Endothelial cell of umbilical vein (primary cell): ENCODE data around the gene OCA2. TPM values are rescaled to one million over a fixed set of nuclear protein-coding genes. Genes with fewer than 3 reads are reported as not detected.

ENCODE experiments used
- BruUV-seq: library from RNA; stranded (reverse); fragments of 400-500 nt; replicated peaks from 2 replicates; lab custom pipeline; 2021; lab: Mats Ljungman, UMichigan
- CTCF ChIA-PET: fragments of 300-600, 350-600 bp; sonication (Branson Sonifier 250); formaldehyde crosslinking; loops from one replicate; lab custom pipeline; 2021; ENCODE audit warnings: antibody characterized with exemption, inconsistent platforms; lab: Charles Lee
- POLR2A ChIA-PET: fragments of 300-600, 350-600 bp; sonication (Branson Sonifier 250); formaldehyde crosslinking; loops from one replicate; lab custom pipeline; 2021; ENCODE audit warnings: antibody characterized with exemption, inconsistent platforms; lab: Charles Lee
- DNase-seq: peaks from one replicate; pipeline ENCODE4 v3.0.0-alpha.2; 2011; ENCODE audit warnings: low read depth, low spot score
- FAIRE-seq: peaks from 2 replicates; lab custom pipeline; 2011; peaks lifted over from hg19 to GRCh38; lab: Jason Lieb, UNC
- H2AFZ ChIP-seq: 2 replicates; pipeline ENCODE4 v1.6.0; 2012; ENCODE audit warnings: low read depth, low read length, control low read depth, inconsistent platforms
- H3K27ac ChIP-seq: 2 replicates; pipeline ENCODE4 v1.5.1; 2011; ENCODE audit warnings: low read depth, mild to moderate bottlenecking, control low read depth, low read length, moderate library complexity; ENCODE audit not compliant: insufficient read depth
- H3K27me3 ChIP-seq, 2 experiments: 2 replicates each; pipeline versions ENCODE4 v1.6.0 to v1.6.1; 2011; ENCODE audit warnings: low read length in 2 of 2, mixed read lengths in 1 of 2; ENCODE audit not compliant: control insufficient read depth in 2 of 2, insufficient read depth in 2 of 2
- H3K36me3 ChIP-seq, 2 experiments: 2 replicates in 1 of 2; 3 replicates in 1 of 2; pipeline ENCODE4 v1.5.1; 2011; ENCODE audit warnings: low read length in 2 of 2, mild to moderate bottlenecking in 1 of 2, moderate library complexity in 1 of 2; ENCODE audit not compliant: control insufficient read depth in 2 of 2, insufficient read depth in 2 of 2; ENCODE audit errors: extremely low read depth in 1 of 2
- H3K4me1 ChIP-seq: 3 replicates; pipeline ENCODE4 v1.5.1; 2011; ENCODE audit warnings: mild to moderate bottlenecking, low read length; ENCODE audit not compliant: control insufficient read depth, insufficient read depth; ENCODE audit errors: extremely low read depth
- H3K4me2 ChIP-seq: 2 replicates; pipeline ENCODE4 v1.6.1; 2011; ENCODE audit warnings: low read length, control low read depth, mixed read lengths; ENCODE audit not compliant: insufficient read depth
- H3K4me3 ChIP-seq, 3 experiments: fragments of 200-600 bp in 1 of 3; sonication (generic), shearing (Covaris generic) in 1 of 3; replicated peaks in 1 of 3; 2 replicates each; pipeline ENCODE4 v1.5.1; 2011 to 2016; ENCODE audit warnings: control low read depth in 3 of 3, low read length in 3 of 3, mild to moderate bottlenecking in 2 of 3, inconsistent platforms in 1 of 3, low read depth in 1 of 3, moderate library complexity in 1 of 3; ENCODE audit not compliant: insufficient read depth in 1 of 3
- H3K79me2 ChIP-seq: 2 replicates; pipeline ENCODE4 v1.6.0; 2012; ENCODE audit warnings: low read length, inconsistent platforms; ENCODE audit not compliant: control insufficient read depth, insufficient read depth
- H3K9ac ChIP-seq: replicated peaks from 2 replicates; pipeline ENCODE3; 2011; ENCODE audit warnings: low read length, control low read depth; ENCODE audit not compliant: insufficient read depth; ENCODE audit errors: extremely low read depth
- H3K9me1 ChIP-seq: replicated peaks from 3 replicates; pipeline ENCODE4 v1.6.0; 2011; ENCODE audit warnings: mild to moderate bottlenecking, low read length; ENCODE audit not compliant: control insufficient read depth, insufficient read depth; ENCODE audit errors: extremely low read depth
- H3K9me3 ChIP-seq: replicated peaks from 2 replicates; pipeline ENCODE4 v1.5.1; 2012; ENCODE audit warnings: low read length, inconsistent platforms; ENCODE audit not compliant: control insufficient read depth, insufficient read depth
- H4K20me1 ChIP-seq: replicated peaks from 2 replicates; pipeline ENCODE3; 2011; ENCODE audit warnings: mild to moderate bottlenecking, low read length; ENCODE audit not compliant: control insufficient read depth, insufficient read depth; ENCODE audit errors: extremely low read depth
- EZH2 ChIP-seq: IDR thresholded peaks from 2 replicates; pipeline ENCODE4 v1.6.1; 2012; ENCODE audit warnings: borderline replicate concordance, low read depth, mild to moderate bottlenecking, moderate library complexity, low read length, inconsistent platforms; ENCODE audit not compliant: severe bottlenecking
- FOS ChIP-seq: IDR thresholded peaks from 2 replicates; pipeline ENCODE4 v1.6.1; 2011; ENCODE audit warnings: mild to moderate bottlenecking, low read length, moderate library complexity, borderline replicate concordance; ENCODE audit not compliant: insufficient read depth
- GATA2 ChIP-seq: IDR thresholded peaks from 2 replicates; pipeline ENCODE4 v1.7.0; 2011; ENCODE audit warnings: low read depth, mild to moderate bottlenecking, moderate library complexity, mixed read lengths, low read length; ENCODE audit not compliant: insufficient read length, insufficient read depth
- JUN ChIP-seq: IDR thresholded peaks from 2 replicates; pipeline ENCODE4 v1.6.1; 2011; ENCODE audit warnings: borderline replicate concordance, low read depth; ENCODE audit not compliant: insufficient read length, insufficient read depth
- MYC ChIP-seq: IDR thresholded peaks from one replicate; pipeline ENCODE4 v1.6.1; 2011; ENCODE audit warnings: mild to moderate bottlenecking, low read depth, low read length
- POLR2A ChIP-seq: IDR thresholded peaks from 2 replicates; pipeline ENCODE4 v1.6.1; 2012; ENCODE audit warnings: low read depth, mild to moderate bottlenecking, control low read depth, low read length
- POLR2AphosphoS5 ChIP-seq: IDR thresholded peaks from 2 replicates; pipeline ENCODE4 v1.6.1; 2012; ENCODE audit warnings: low read depth, mild to moderate bottlenecking, control low read depth, low read length, moderate library complexity; ENCODE audit not compliant: insufficient read depth
- dilution Hi-C: fragments of 300-500 bp; cut with MboI; formaldehyde crosslinking; loops from one replicate; pipeline ENCODE4 v1.15.0; 2019; ENCODE audit warnings: low sequenced_read_pairs; ENCODE audit not compliant: extremely low pct_ligation_motif_present
- intact Hi-C: fragments of 100-400 bp; cut with micrococcal nuclease; formaldehyde crosslinking; loops from one replicate; pipeline ENCODE4 v1.10.0; 2022
- polyA plus RNA-seq, 4 experiments: library from polyadenylated mRNA; depleted of rRNA in 3 of 4; stranded (reverse) in 3 of 4; unstranded in 1 of 4; fragments of >200 nt; gene quantifications; 2 replicates each; pipeline versions ENCODE4 v1.2.1 to v1.2.3, GENCODE V29; 2011 to 2012; ENCODE audit warnings: missing spikeins in 1 of 4
- total RNA-seq: library from RNA; stranded (reverse); gene quantifications from 2 replicates; pipeline ENCODE4 v1.2.3, GENCODE V29; 2021
- TF ChIP-seq, protein P1 (sequence below): IDR thresholded peaks from 2 replicates; pipeline ENCODE4 v1.6.1; 2011; ENCODE audit not compliant: insufficient read depth, insufficient read length
- TF ChIP-seq, protein P2 (sequence below), 2 donors: IDR thresholded peaks; 1 replicate in 1 of 2; 2 replicates in 1 of 2; pipeline ENCODE4 v1.5.1; 2011; ENCODE audit warnings: low read length in 2 of 2, mild to moderate bottlenecking in 2 of 2, moderate library complexity in 2 of 2, control low read depth in 1 of 2, inconsistent platforms in 1 of 2, low read depth in 1 of 2; ENCODE audit not compliant: insufficient read depth in 1 of 2; ENCODE audit errors: extremely low read depth in 1 of 2

The OCA2 gene
- total and polyA plus RNA-seq, 2 donors (not counting 3 experiments of a cell fraction or from before 2014, with no cell fraction given) = not detected

DNA sequence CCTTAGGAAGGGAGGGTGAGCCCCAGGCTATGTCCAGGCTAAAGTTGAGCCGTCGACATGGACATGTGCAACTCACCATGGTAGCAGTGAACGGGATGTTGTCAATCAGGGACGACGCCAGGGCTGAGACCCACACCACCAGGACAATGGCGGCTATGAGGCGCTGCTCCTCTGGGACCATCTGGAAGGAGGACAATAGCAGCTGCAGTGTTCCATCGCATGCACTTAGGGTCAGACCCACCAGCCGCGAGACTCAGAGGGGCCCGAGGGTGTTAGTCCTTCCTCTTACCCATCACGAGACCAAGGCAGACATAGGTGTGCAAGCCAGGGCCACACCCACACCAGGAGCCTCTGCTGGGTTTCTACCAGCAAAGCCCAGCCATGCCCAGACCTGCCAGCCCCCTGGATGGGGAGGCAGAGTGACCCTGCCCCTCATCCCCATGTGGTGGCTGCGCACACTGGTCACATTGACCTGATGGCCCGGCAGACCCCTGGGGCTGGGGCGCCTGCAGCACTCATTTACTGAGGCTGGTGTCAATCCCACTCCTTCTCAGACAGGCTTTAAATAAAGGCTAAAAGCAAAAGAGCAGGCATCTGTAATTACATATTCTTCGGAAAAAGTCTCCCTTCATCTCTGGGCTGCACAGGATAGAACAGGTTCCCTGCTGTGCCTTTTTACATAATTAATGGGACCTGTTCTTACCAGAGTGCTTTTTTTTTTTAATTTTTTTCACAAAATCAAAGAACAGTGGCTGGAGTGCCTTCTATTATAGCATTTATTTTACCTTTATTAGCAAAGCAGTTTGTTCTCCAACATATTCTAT, 227.8 kb downstream of the OCA2 start:
- Histone ChIP-seq H4K20me1 (no peaks in the 10 kb centered on the region), H3K79me2 (no peaks in the 10 kb centered on the region), H3K27ac (no peak overlapping the region), H3K9ac (no peak overlapping the region), H2AFZ (no peak overlapping the region), H3K27me3 (no peaks in the 10 kb centered on the region), H3K4me3 (no peak overlapping the region), H3K9me3 (peaks cover 11% of the 10 kb centered on the region), H3K9me1 (no peaks in the 10 kb centered on the region), H3K4me2 (no peak overlapping the region), H3K36me3 (no peaks in the 10 kb centered on the region), H3K4me1 (no peaks in the 10 kb centered on the region)
- dilution Hi-C loops = no loop called here
- no peak for DNase-seq
- no peak for FAIRE-seq
- intact Hi-C loops = no loop called here
- ChIA-PET CTCF (no interaction called here), POLR2A (no interaction called here)
- no TSS peak for BruUV-seq
- TF ChIP-seq POLR2A = no peak
- no peak for TF ChIP-seq GATA2
- no peak for TF ChIP-seq POLR2AphosphoS5

DNA sequence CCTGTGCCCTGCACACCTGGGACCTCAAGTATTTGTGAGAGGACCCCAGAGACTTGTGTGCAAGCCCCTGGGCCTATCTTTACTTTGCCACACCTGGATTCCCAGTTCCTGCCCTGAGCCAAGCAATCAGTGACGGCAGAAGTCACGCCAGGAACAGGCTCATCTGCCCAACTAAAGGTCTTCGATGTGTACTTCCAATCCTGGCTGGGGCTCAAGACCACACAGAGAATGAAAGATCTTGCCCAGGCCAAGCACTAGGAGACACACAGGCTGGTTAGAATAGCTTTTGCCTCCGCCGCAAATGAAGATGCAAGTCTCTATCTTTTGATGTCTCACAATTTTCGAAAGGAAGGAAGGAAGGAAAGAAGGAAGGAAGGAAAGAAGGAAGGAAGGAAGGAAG, 228.8 kb downstream of the OCA2 start:
- Histone ChIP-seq H3K36me3 (no peaks in the 10 kb centered on the region), H3K79me2 (no peaks in the 10 kb centered on the region), H3K9me1 (no peaks in the 10 kb centered on the region), H2AFZ (no peak overlapping the region), H3K4me3 (no peak overlapping the region), H3K4me1 (no peaks in the 10 kb centered on the region), H3K27me3 (no peaks in the 10 kb centered on the region), H3K27ac (no peak overlapping the region), H3K9me3 (peaks cover 13% of the 10 kb centered on the region), H3K4me2 (no peak overlapping the region), H3K9ac (no peak overlapping the region), H4K20me1 (no peaks in the 10 kb centered on the region)
- intact Hi-C loops = no loop called here
- no peak for FAIRE-seq
- TF ChIP-seq GATA2 = no peak
- no peak for TF ChIP-seq POLR2A
- no peak for TF ChIP-seq FOS
- TF ChIP-seq JUN = no peak
- TF ChIP-seq, protein P1, sequence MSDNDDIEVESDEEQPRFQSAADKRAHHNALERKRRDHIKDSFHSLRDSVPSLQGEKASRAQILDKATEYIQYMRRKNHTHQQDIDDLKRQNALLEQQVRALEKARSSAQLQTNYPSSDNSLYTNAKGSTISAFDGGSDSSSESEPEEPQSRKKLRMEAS = no peak
- TF ChIP-seq EZH2 = no peak
- TF ChIP-seq, protein P2, sequence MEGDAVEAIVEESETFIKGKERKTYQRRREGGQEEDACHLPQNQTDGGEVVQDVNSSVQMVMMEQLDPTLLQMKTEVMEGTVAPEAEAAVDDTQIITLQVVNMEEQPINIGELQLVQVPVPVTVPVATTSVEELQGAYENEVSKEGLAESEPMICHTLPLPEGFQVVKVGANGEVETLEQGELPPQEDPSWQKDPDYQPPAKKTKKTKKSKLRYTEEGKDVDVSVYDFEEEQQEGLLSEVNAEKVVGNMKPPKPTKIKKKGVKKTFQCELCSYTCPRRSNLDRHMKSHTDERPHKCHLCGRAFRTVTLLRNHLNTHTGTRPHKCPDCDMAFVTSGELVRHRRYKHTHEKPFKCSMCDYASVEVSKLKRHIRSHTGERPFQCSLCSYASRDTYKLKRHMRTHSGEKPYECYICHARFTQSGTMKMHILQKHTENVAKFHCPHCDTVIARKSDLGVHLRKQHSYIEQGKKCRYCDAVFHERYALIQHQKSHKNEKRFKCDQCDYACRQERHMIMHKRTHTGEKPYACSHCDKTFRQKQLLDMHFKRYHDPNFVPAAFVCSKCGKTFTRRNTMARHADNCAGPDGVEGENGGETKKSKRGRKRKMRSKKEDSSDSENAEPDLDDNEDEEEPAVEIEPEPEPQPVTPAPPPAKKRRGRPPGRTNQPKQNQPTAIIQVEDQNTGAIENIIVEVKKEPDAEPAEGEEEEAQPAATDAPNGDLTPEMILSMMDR (IDR thresholded peaks at IDR 0.05; ENCODE audit: extremely low read depth in 1 of 2, insufficient read depth in 1 of 2, low read depth in 1 of 2, low read length in 2 of 2) = no peak
- no peak for TF ChIP-seq POLR2AphosphoS5
- no peak for TF ChIP-seq MYC
- no peak for DNase-seq
- CTCF ChIA-PET = no interaction called here
- dilution Hi-C loops = no loop called here
- POLR2A ChIA-PET = no interaction called here
- BruUV-seq = no TSS peak
